HG03575 (cell line): ENCODE measurements around the gene MSH6.

Experiments
- ATAC-seq: cut with Tn5 transposase; IDR thresholded peaks from one replicate; pipeline ENCODE4 v1.9.1; 2021; ENCODE audit not compliant: unreplicated experiment, insufficient number of reproducible peaks, low FRiP score; ENCODE audit errors: extremely low read depth

Gene MSH6

DNA sequence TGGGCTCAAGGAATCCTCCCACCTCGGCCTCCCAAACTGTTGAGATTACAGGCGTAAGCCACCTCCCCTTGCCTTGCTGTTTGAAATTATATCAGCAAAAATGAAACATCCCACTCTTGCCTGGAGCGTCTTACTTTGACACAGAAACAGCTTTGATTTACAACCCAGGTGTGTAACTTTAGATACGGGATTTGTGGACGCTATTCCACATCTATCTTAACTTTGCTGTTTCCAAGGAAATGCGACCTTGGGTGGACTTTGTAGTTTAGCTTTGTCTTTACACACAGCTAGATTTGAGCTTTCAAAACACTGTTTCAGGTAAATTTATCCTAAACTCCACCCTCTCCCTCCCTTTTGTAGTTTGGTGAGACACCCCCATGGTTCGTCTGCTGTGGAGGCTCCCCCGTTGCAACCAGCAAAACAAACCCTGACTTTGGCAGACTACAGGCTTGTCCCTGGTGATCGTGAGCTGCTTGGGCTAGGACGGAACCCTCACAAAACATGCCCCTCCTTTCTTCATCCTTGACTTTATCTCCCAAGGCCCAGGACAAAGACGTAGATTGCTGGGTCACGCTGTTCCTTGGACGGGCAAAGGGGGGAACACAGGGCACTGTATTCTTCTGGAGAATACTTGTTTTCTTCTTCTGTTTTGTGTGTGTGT lies 5.5 kb upstream of the MSH6 start:
- ATAC-seq, result no peak

GRCh38 chr2:47778698-47779425 lies 4.1 kb upstream of the MSH6 start:
- no peak for ATAC-seq

DNA sequence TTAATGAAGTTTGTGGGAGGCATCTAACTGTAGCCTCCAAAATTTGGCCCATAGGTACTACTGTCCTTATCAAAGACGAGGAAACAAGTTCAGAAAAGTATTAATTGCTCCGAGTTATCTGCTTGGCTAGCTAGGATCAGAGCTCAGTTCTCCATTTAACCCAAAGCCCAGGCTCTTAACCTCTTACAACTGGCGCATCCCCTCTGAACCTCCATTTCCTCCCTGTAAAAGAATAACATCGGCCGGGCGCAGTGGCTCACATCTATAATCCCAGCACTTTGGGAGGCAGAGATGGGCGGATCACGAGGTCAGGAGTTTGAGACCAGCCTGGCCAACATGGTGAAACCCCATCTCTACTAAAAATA lies 3.5 kb upstream of the MSH6 start:
- no peak for ATAC-seq

DNA sequence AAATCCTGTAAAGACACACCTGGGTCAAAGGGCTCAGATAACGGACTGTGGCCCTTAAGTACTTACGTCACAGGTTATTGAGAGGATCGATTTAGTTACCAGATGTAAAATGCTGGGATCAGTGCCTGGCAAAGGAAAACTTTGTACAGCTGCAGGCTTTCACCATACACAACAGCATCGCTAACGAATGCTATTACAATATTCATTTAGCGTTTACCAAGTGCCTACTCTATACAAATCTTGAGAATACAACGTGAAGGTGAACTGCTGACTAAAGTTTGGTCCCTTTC lies 619 bp upstream of the MSH6 start:
- peak; percentile 5 for ATAC-seq

DNA sequence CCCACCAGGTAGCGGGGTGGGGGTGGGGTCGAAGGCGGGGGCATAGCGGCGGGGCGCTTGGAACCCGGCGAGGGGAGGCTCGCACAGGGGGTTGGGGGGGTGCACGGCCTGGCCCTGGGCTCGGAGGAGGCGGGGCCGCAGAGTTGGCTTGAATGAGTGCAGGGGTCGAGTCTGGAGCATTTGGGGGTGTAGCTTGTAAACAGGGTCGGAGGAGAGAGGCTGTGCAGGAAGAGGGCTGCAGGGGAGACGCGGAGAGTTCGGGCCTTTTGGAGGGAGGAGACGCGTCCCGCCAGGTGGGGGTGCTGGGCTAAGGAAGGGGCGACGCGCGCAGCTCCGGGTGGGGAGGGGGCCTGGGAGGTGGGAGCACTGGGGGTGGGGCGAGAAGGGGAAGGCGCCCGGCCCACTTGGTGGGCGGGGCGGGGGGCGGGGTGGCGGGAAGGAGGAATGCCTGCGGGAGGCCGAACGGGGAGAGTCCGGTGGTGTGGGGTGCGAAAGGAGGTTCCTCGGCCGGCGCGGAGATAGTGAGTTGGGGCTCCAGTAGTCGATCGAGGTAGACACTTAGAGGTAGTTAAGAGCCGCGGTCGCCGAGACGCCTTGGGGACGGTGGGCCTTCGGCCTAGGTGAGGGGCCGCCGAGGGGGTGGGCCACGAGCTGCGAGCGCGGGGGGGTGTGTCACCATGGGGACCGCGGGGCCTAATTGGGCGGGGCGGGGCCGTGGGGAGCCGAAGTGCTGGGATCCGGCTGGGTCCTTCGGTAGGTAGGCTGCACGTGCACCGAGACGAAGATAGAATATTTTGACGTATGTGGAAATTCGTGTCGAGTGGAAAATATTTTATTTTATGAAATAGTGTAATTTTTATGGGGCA lies 774 bp downstream of the MSH6 start:
- no peak for ATAC-seq

GRCh38 chr2:47784352-47784851 lies 1.5 kb downstream of the MSH6 start:
- no peak for ATAC-seq

DNA sequence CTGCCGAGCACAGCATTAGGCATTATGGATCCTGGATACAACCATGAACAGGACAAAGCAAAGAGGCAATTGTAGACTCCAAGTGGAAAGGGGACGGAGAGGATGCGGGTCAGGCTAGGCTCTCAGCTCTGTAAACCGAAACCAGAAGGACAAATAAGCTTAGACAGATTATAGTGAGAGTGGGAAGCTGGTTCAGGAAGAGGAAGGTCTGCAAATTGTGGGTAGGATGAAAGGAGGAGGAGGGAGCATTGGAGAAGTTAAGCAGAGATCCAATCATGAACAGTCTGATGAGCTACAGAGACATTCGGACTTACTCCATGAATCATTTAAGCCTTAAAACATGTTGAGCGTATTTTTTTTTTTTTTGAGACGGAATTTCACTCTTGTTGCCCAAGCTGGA lies 3.0 kb downstream of the MSH6 start:
- no peak for ATAC-seq

DNA sequence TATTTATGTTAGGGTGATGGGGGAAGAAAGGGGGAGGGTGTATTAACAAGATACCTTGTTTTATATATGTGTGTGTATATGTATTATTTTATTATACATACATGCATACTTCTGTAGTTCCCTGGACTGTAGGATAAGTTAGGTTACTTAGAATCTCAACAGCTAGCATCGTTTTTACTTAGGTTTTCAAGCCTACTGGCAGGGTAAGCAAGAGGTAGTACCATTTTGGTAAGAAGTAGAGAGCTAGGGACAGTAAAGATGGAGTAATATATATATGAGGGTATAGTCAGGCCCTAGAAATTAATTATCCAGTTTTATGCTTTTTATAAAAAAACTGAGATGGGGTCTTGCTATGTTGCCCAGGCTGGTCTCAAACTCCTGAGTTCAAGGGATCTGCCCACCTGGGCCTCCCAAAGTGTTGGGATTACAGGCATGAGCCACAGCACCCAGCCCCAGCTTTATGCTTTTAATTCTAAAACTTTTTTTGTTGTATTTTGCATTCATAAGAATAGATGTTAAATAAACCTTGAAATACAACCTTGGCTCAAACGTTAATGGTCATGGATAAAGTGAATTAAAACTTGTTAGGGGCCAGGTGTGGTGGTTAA lies 13.2 kb downstream of the MSH6 start:
- no peak for ATAC-seq

DNA sequence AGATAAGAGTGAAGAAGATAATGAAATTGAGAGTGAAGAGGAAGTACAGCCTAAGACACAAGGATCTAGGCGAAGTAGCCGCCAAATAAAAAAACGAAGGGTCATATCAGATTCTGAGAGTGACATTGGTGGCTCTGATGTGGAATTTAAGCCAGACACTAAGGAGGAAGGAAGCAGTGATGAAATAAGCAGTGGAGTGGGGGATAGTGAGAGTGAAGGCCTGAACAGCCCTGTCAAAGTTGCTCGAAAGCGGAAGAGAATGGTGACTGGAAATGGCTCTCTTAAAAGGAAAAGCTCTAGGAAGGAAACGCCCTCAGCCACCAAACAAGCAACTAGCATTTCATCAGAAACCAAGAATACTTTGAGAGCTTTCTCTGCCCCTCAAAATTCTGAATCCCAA lies 15.7 kb downstream of the MSH6 start:
- ATAC-seq, result no peak

- no peak for ATAC-seq
Measured at GRCh38 chr2:47799031-47799609, 16.2 kb downstream of the MSH6 start.

DNA sequence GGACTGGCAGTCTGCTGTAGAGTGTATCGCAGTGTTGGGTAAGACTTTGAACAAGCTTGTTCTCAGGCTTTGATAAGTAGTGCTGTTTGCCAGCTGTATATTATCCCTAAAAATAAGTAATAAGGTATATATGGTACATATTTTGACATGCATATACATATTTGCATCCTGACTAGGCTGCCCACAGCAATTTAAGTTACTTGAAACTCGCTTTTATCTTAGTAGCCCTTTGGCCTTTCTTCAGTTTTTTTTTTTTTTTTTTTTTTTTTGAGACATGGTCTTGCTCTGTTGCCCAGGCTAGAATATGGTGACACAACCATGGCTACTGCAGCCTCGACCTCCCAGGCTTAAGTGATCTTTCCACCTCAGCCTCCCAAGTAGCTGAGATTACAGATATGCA lies 18.2 kb downstream of the MSH6 start:
- no peak for ATAC-seq

DNA sequence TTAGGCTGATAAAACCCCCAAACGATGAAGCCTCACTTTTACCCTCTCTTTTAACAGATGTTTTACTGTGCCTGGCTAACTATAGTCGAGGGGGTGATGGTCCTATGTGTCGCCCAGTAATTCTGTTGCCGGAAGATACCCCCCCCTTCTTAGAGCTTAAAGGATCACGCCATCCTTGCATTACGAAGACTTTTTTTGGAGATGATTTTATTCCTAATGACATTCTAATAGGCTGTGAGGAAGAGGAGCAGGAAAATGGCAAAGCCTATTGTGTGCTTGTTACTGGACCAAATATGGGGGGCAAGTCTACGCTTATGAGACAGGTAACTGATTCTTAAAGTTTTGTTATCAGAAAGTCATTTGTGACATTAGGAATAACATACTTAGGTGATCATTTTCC lies 20.4 kb downstream of the MSH6 start:
- no peak for ATAC-seq

DNA sequence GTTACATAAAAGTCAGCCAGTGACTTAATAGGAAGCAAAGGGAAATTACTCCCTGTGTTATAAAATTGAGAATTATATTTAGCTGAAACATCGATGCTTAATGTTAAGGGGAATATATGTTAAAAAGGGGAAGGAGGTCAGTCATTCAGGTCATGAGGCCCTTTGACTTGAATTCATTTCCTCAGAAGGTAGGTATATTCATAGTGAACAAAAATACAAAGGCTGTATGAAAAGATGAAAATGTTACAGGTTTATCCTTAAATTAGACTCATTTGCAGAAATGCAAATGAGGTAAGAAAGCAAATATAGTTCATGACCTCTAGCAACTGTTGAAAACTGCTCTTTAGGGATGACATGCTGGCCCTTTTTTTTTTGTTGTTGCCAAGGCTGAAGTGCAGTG lies 20.8 kb downstream of the MSH6 start:
- ATAC-seq, result no peak

- ATAC-seq, result no peak
Measured at GRCh38 chr2:47805850-47806249, 22.9 kb downstream of the MSH6 start.

DNA sequence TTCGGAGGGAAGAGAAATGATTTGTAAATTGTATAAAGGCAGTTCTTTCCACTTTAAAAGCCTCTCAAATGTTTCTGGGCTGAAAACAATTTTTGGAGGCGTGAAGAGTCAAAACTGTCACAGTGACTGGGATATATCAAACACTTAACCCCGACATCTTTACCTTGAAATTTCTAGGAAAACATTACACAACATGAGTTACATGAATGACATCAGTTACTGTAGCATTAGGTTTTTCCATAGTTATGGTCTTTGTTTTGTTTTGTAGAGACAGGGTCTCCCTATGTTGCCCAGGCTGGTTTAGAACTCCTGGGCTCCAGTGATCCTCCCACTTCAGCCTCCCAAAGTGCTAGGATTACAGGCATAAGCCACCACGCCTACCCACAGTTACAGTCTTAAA lies 25.7 kb downstream of the MSH6 start:
- no peak for ATAC-seq

DNA sequence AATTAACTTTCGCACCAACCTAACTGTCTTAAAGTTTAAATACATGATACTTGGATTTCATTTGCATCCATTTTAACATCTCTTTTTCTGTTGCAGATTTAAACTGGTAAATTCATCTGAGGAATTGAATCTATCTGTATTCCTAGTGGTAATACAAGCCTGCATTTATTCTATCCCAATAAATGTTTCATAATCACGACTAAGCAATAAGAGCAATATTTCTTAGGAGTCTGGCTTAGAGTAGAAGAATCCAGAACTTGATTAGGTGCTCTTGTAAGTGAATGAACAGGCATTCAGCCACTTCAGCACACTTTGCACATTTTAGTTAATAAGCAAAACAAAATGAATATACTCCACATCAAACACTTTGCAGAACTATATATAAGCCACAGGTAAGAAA lies 27.0 kb downstream of the MSH6 start:
- no peak for ATAC-seq

GRCh38 chr2:47810850-47811249 lies 27.9 kb downstream of the MSH6 start:
- no peak for ATAC-seq

DNA sequence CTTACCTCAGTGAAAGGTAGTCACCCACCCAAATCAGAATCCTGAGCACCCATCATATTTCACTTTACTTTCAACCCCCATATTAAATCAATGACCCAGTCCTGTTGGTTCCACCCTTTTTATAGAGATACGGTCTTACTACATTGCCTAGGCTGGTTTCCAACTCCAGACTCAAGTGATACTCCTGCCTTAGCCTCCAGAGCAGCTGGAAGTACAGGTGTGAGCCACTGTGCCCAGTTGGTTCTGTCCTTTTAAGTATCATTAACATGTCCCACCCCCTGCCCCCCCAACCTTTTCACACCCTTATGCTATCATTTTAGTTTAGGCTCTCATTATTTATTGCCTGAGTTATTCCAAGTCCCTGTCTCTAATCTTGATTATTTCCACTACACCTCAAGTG lies 28.7 kb downstream of the MSH6 start:
- ATAC-seq, result no peak

DNA sequence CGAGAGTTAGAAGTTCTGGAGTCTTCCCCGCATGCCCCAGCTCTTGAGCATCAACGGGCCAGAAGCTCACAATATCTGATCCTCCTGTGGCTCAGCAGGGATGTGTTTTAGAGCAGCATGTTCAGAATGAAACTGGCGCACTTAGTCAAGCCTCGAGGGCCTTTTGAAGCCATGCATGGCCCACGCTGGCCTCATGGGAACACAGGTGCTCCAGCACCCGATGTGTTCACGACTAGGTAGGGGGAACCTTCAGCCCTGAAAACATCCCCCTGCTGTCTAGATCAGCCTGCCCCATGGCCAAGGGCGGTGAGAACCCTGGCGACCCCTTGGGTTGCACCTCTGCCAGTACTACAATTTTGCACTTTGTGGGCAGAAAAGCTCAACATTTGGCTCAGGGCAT lies 32.8 kb downstream of the MSH6 start:
- no peak for ATAC-seq
